ENCODE results near the gene ACVR1.
"Not testable (repeated sequence)": the region's sequence is repeated elsewhere in the genome, so short reads cannot be mapped to it uniquely, and the experiment has no call there.

Gene ACVR1

GRCh38 chr2:157788201-157788600 is 87.9 kb downstream of the ACVR1 start:
- no peak for DNase-seq

GRCh38 chr2:157787364-157787938 is 88.7 kb downstream of the ACVR1 start:
- DNase-seq, result no peak

- DNase-seq, result no peak
These were observed 89.3 kb downstream of the ACVR1 start for GRCh38 chr2:157786663-157787363.

- no peak for DNase-seq
These were observed 90.1 kb downstream of the ACVR1 start for GRCh38 chr2:157785866-157786662.

GRCh38 chr2:157785200-157785599 is 90.9 kb downstream of the ACVR1 start:
- DNase-seq, result no peak

- no peak for DNase-seq
These were observed 91.3 kb downstream of the ACVR1 start for GRCh38 chr2:157784823-157785175.

- DNase-seq, result peak; percentile 20
These were observed 91.8 kb downstream of the ACVR1 start for GRCh38 chr2:157784169-157784822.

GRCh38 chr2:157783245-157783644 is 92.9 kb downstream of the ACVR1 start:
- no peak for DNase-seq

GRCh38 chr2:157782057-157782845 is 93.9 kb downstream of the ACVR1 start:
- DNase-seq, result no peak

GRCh38 chr2:157780211-157780610 is 95.9 kb downstream of the ACVR1 start:
- DNase-seq, result no peak

- no peak for DNase-seq
These were observed 96.3 kb downstream of the ACVR1 start for GRCh38 chr2:157779794-157780193.

GRCh38 chr2:157777427-157777826 is 98.7 kb downstream of the ACVR1 start:
- peak; percentile 61 for DNase-seq

GRCh38 chr2:157771234-157771633 is 104.9 kb downstream of the ACVR1 start:
- DNase-seq, result no peak

GRCh38 chr2:157769856-157770255 is 106.3 kb downstream of the ACVR1 start:
- DNase-seq, result no peak

GRCh38 chr2:157764386-157764785 is 111.7 kb downstream of the ACVR1 start:
- DNase-seq, result no peak

- DNase-seq, result no peak
These were observed 114.6 kb downstream of the ACVR1 start for GRCh38 chr2:157761520-157761919.

- no peak for DNase-seq
These were observed 115.2 kb downstream of the ACVR1 start for GRCh38 chr2:157760949-157761348.

- DNase-seq, result no peak
These were observed 116.3 kb downstream of the ACVR1 start for GRCh38 chr2:157759855-157760254.

- DNase-seq, result no peak
These were observed 117.5 kb downstream of the ACVR1 start for GRCh38 chr2:157758586-157758985.

GRCh38 chr2:157757500-157757899 is 118.6 kb downstream of the ACVR1 start:
- no peak for DNase-seq

- DNase-seq, result not testable (repeated sequence)
These were observed 119.7 kb downstream of the ACVR1 start for GRCh38 chr2:157756447-157756846.

GRCh38 chr2:157751462-157752058 is 124.6 kb downstream of the ACVR1 start:
- peak; percentile 46 for DNase-seq
